Measurements from ENCODE around the gene CDC42EP5. TPM values are rescaled to one million over a fixed set of nuclear protein-coding genes. Genes with fewer than 3 reads are reported as not detected.

CDC42EP5 gene
- total RNA-seq, 2 experiments from 2014 or later = not detected

DNA sequence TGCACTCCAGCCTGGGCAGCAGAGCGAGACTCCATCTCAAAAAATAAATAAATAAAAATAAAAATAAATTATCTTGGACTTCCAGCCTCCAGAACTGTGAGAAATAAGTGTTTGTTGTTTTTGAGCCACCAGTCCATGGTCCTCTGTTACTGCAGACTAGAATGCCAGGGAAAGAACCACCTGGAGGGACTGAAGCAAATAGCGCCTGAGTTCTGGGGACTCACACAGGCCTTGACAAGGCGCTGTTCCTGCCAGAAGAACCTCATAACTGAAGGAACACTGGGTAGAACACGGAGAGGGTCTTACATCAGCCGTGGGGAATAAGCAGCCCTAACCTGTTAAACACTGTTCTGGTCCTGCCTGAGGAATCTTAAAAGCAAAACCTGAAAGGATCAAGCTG, 32.5 kb downstream of the CDC42EP5 start:
- no peak overlapping the region for H3K27ac Mint-ChIP-seq
- POLR2A ChIA-PET = interaction anchor here (1.7 kb wide), 1 partner anchor 8 kb away, joined by 5 read pairs; the partner anchor contains the start of gene LENG8
- TF ChIP-seq, protein P1, sequence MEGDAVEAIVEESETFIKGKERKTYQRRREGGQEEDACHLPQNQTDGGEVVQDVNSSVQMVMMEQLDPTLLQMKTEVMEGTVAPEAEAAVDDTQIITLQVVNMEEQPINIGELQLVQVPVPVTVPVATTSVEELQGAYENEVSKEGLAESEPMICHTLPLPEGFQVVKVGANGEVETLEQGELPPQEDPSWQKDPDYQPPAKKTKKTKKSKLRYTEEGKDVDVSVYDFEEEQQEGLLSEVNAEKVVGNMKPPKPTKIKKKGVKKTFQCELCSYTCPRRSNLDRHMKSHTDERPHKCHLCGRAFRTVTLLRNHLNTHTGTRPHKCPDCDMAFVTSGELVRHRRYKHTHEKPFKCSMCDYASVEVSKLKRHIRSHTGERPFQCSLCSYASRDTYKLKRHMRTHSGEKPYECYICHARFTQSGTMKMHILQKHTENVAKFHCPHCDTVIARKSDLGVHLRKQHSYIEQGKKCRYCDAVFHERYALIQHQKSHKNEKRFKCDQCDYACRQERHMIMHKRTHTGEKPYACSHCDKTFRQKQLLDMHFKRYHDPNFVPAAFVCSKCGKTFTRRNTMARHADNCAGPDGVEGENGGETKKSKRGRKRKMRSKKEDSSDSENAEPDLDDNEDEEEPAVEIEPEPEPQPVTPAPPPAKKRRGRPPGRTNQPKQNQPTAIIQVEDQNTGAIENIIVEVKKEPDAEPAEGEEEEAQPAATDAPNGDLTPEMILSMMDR (IDR thresholded peaks at IDR 0.05) = no peak

DNA sequence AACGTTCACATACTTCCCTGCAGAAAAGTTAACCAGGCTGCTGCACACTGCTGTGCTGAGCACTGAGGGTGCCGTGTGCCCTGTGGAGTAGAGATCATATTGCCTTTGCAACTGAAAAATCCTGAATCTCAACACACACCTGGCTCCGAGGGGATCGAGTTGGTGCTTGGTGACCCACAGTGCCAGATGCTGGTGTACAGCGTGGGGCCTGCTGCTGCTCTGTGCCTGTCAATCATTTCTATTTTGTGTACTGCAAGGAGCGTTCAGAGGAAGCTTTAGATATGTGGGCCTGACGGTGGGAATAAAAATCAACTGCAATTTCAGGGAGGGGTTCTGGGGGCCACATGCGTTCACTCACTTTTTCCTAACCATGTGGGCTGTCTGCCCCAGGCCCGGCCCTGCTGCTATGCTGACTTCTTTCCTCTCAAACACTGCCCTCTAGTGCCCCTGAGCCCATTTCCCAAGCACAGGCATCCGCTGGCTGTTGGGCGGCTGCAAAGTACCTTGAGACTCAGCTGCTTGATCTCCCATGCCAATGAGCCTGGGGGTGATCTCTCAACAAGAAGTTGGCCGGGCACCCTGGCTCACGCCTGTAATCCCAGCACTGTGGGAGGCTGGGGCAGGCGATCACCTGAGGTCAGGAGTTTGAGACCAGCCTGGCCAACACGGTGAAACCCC, 33.8 kb downstream of the CDC42EP5 start:
- Histone ChIP-seq H3K27me3 (ENCODE audit: control insufficient read depth in 1 of 2, insufficient read depth in 2 of 2, low read length in 2 of 2) (no peaks in the 10 kb centered on the region), H3K9me3 (ENCODE audit: control insufficient read depth in 1 of 2, insufficient read depth in 1 of 2, low read length in 2 of 2) (no peaks in the 10 kb centered on the region), H3K36me3 (ENCODE audit: insufficient read depth, low read length) (peaks cover 8% of the 10 kb centered on the region), H3K27ac (ENCODE audit: low read depth in 1 of 2, low read length in 2 of 2) (no peak overlapping the region), H3K4me1 (ENCODE audit: insufficient read depth, low read length) (peaks cover 8% of the 10 kb centered on the region), H3K4me3 (ENCODE audit: low read length) (no peak overlapping the region)
- ChIA-PET POLR2A (interaction anchor here (1.2 to 1.8 kb wide), 3 partner anchors 9 to 26 kb away, joined by 3 to 6 read pairs (median 5); partner anchors contain the start of gene LENG8), CTCF (interaction anchor here (0.7 kb wide), 1 partner anchor 52 kb away, joined by 5 read pairs; no protein-coding TSS in a partner anchor)
- H3K9me3 Mint-ChIP-seq = no peaks in the 10 kb centered on the region
- no peak overlapping the region for H3K4me3 Mint-ChIP-seq
- DNase-seq (peak in 7 of 14 experiments; percentile 6 to 47 (median 31)), ATAC-seq (ENCODE audit: poor library complexity) (no peak)
- H3K27ac Mint-ChIP-seq = no peak overlapping the region
- intact Hi-C loops (cut with DNase I, micrococcal nuclease) = no loop called here
- H3K36me3 Mint-ChIP-seq (ENCODE audit: low read depth) = peaks cover 15% of the 10 kb centered on the region
- TF ChIP-seq, protein P1 (IDR thresholded peaks at IDR 0.05) = no peak
- peaks cover 26% of the 10 kb centered on the region for H3K4me1 Mint-ChIP-seq (ENCODE audit: low read depth)
- H3K27me3 Mint-ChIP-seq = no peaks in the 10 kb centered on the region

More for the DNA sequence above, 32.5 kb downstream of the CDC42EP5 start:
- Mint-ChIP-seq H3K4me1 (ENCODE audit: low read depth) (peaks cover 18% of the 10 kb centered on the region), H3K36me3 (ENCODE audit: low read depth) (peaks cover 20% of the 10 kb centered on the region), H3K4me3 (no peak overlapping the region), H3K27me3 (no peaks in the 10 kb centered on the region), H3K9me3 (no peaks in the 10 kb centered on the region)
- Histone ChIP-seq H3K27ac (ENCODE audit: low read depth in 1 of 2, low read length in 2 of 2) (no peak overlapping the region), H3K9me3 (ENCODE audit: control insufficient read depth in 1 of 2, insufficient read depth in 1 of 2, low read length in 2 of 2) (no peaks in the 10 kb centered on the region), H3K36me3 (ENCODE audit: insufficient read depth, low read length) (peaks cover 17% of the 10 kb centered on the region), H3K27me3 (ENCODE audit: control insufficient read depth in 1 of 2, insufficient read depth in 2 of 2, low read length in 2 of 2) (no peaks in the 10 kb centered on the region), H3K4me3 (ENCODE audit: low read length) (no peak overlapping the region), H3K4me1 (ENCODE audit: insufficient read depth, low read length) (no peaks in the 10 kb centered on the region)
- DNase-seq = no peak
- intact Hi-C loops (cut with DNase I, micrococcal nuclease) = no loop called here
- CTCF ChIA-PET = no interaction called here
- ATAC-seq (ENCODE audit: poor library complexity) = no peak

DNA sequence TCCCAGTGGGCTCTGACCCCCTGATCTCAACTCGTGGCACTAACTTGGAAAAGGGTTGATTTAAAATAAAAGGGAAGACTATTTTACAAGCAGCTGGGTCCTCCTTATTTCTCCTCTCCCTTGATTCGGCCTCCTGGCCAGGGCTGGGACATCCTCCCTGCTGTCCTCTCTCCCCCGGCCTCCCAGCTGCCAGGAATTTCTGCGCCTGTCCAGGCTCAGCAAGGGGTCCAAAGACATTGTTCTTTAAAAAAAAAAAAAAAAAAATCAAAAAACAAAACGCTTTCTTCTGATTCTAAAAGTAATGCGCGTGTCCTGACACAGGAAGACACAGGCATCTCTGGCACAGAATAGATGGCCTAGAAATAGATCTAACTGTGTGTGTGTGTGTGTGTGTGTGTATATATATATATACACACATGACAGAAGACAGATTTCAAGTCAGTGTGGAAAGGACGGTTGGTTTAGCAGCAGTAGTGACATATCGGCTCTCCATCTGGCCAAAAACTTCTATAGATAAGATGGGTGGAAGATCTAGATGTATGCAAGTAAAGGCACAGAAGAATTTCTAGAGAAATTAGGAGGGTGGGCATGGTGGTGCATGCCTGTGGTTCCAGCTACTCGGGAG, 36.4 kb downstream of the CDC42EP5 start:
- no peak overlapping the region for H3K4me3 ChIP-seq (ENCODE audit: low read length)
- peaks cover 5% of the 10 kb centered on the region for H3K36me3 Mint-ChIP-seq (ENCODE audit: low read depth)
- TF ChIP-seq, protein P1 (IDR thresholded peaks at IDR 0.05) = no peak
- H3K4me1 Mint-ChIP-seq (ENCODE audit: low read depth) = peaks cover 31% of the 10 kb centered on the region
- DNase-seq (no peak), ATAC-seq (ENCODE audit: poor library complexity) (no peak)
- no peaks in the 10 kb centered on the region for H3K9me3 Mint-ChIP-seq
- peaks cover 8% of the 10 kb centered on the region for H3K4me1 ChIP-seq (ENCODE audit: insufficient read depth, low read length)
- peaks cover 8% of the 10 kb centered on the region for H3K36me3 ChIP-seq (ENCODE audit: insufficient read depth, low read length)
- H3K27ac Mint-ChIP-seq = no peak overlapping the region
- no peaks in the 10 kb centered on the region for H3K27me3 Mint-ChIP-seq
- CTCF ChIA-PET = no interaction called here
- intact Hi-C loops (cut with DNase I, micrococcal nuclease) = no loop called here
- no peaks in the 10 kb centered on the region for H3K9me3 ChIP-seq (ENCODE audit: control insufficient read depth in 1 of 2, insufficient read depth in 1 of 2, low read length in 2 of 2)
- POLR2A ChIA-PET = interaction anchor here (1.1 kb wide), 1 partner anchor 12 kb away, joined by 5 read pairs; the partner anchor contains the start of gene LENG8
- H3K4me3 Mint-ChIP-seq = no peak overlapping the region
- no peaks in the 10 kb centered on the region for H3K27me3 ChIP-seq (ENCODE audit: control insufficient read depth in 1 of 2, insufficient read depth in 2 of 2, low read length in 2 of 2)
- H3K27ac ChIP-seq (ENCODE audit: low read depth in 1 of 2, low read length in 2 of 2) = no peak overlapping the region
